MM.1S (cell line): ENCODE data around the gene FOXG1.

Experiments
- DNase-seq: peaks from one replicate; pipeline ENCODE4 v3.0.0-alpha.2; 2015
- H2AFZ ChIP-seq: fragments of 300-600 bp; sonication (generic); 2 replicates; pipeline ENCODE4 v1.6.0; 2016; ENCODE audit warnings: antibody characterized with exemption, low read length
- H3F3A ChIP-seq: fragments of 300-600 bp; sonication (generic); 2 replicates; pipeline ENCODE4 v1.6.1; 2016; ENCODE audit warnings: mild to moderate bottlenecking, antibody characterized with exemption, low read length, moderate library complexity, mixed read lengths; ENCODE audit not compliant: insufficient read depth
- H3K27ac ChIP-seq: fragments of 300-600 bp; sonication (generic); 2 replicates; pipeline ENCODE4 v1.5.1; 2016; ENCODE audit warnings: mild to moderate bottlenecking, low read length
- H3K27me3 ChIP-seq: fragments of 300-600 bp; sonication (generic); replicated peaks from 2 replicates; pipeline ENCODE4 v1.6.0; 2016; ENCODE audit warnings: low read length; ENCODE audit not compliant: insufficient read depth
- H3K36me3 ChIP-seq: fragments of 300-600 bp; sonication (generic); replicated peaks from 2 replicates; pipeline ENCODE4 v1.6.1; 2016; ENCODE audit warnings: mild to moderate bottlenecking, low read length, mixed read lengths; ENCODE audit not compliant: insufficient read depth
- H3K4me1 ChIP-seq: fragments of 300-600 bp; sonication (generic); 2 replicates; pipeline ENCODE4 v1.6.1; 2016; ENCODE audit warnings: low read length, mixed read lengths
- H3K4me2 ChIP-seq: fragments of 300-600 bp; sonication (generic); 2 replicates; pipeline ENCODE4 v1.6.0; 2016; ENCODE audit warnings: low read depth, low read length
- H3K4me3 ChIP-seq: fragments of 300-600 bp; sonication (generic); 2 replicates; pipeline ENCODE4 v1.5.1; 2016; ENCODE audit warnings: low read length, mixed read lengths
- H3K79me2 ChIP-seq: fragments of 300-600 bp; sonication (generic); 2 replicates; pipeline ENCODE4 v1.6.1; 2016; ENCODE audit warnings: mixed run types, low read length, mixed read lengths
- H3K9ac ChIP-seq: fragments of 300-600 bp; sonication (generic); 2 replicates; pipeline ENCODE4 v1.6.1; 2016; ENCODE audit warnings: low read length, mixed read lengths
- H3K9me2 ChIP-seq: fragments of 300-600 bp; sonication (generic); replicated peaks from 2 replicates; pipeline ENCODE4 v1.6.1; 2016; ENCODE audit warnings: mild to moderate bottlenecking, low read length, mixed read lengths; ENCODE audit not compliant: insufficient read depth
- H3K9me3 ChIP-seq: fragments of 300-600 bp; sonication (generic); replicated peaks from 2 replicates; pipeline ENCODE4 v1.6.1; 2016; ENCODE audit warnings: mild to moderate bottlenecking, low read length, mixed read lengths; ENCODE audit not compliant: insufficient read depth
- H4K20me1 ChIP-seq: fragments of 300-600 bp; sonication (generic); 2 replicates; pipeline ENCODE4 v1.6.1; 2016; ENCODE audit warnings: mild to moderate bottlenecking, low read length, moderate library complexity, mixed read lengths; ENCODE audit not compliant: insufficient read depth
- EZH2 ChIP-seq: fragments of 300-600 bp; sonication (generic); optimal IDR thresholded peaks from 2 replicates; pipeline ENCODE3; 2017; ENCODE audit warnings: low read depth, mild to moderate bottlenecking, antibody characterized with exemption, low read length, mixed read lengths
- EZH2phosphoT487 ChIP-seq: fragments of 300-600 bp; sonication (generic); IDR thresholded peaks from 2 replicates; pipeline ENCODE4 v1.6.1; 2018; ENCODE audit warnings: antibody characterized with exemption, low read length
- TF ChIP-seq, protein P1 (sequence below): fragments of 300-600 bp; sonication (generic); IDR thresholded peaks from 2 replicates; pipeline ENCODE4 v1.5.1; 2016; ENCODE audit warnings: antibody characterized with exemption, low read length, mixed read lengths

The FOXG1 gene

GRCh38 chr14:28783664-28784063 is 17.1 kb downstream of the FOXG1 start:
- H3K9me3 ChIP-seq: no peaks in the 10 kb centered on the region
- H2AFZ ChIP-seq: no peak overlapping the region
- H3K27ac ChIP-seq: no peak overlapping the region
- DNase-seq: no peak
- no peaks in the 10 kb centered on the region for H3K36me3 ChIP-seq
- H3K27me3 ChIP-seq: no peaks in the 10 kb centered on the region
- H3K9ac ChIP-seq: no peak overlapping the region
- no peak overlapping the region for H3K4me3 ChIP-seq
- H3K79me2 ChIP-seq: no peaks in the 10 kb centered on the region
- TF ChIP-seq EZH2phosphoT487 (no peak), EZH2 (no peak)
- TF ChIP-seq, protein P1, sequence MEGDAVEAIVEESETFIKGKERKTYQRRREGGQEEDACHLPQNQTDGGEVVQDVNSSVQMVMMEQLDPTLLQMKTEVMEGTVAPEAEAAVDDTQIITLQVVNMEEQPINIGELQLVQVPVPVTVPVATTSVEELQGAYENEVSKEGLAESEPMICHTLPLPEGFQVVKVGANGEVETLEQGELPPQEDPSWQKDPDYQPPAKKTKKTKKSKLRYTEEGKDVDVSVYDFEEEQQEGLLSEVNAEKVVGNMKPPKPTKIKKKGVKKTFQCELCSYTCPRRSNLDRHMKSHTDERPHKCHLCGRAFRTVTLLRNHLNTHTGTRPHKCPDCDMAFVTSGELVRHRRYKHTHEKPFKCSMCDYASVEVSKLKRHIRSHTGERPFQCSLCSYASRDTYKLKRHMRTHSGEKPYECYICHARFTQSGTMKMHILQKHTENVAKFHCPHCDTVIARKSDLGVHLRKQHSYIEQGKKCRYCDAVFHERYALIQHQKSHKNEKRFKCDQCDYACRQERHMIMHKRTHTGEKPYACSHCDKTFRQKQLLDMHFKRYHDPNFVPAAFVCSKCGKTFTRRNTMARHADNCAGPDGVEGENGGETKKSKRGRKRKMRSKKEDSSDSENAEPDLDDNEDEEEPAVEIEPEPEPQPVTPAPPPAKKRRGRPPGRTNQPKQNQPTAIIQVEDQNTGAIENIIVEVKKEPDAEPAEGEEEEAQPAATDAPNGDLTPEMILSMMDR: no peak
- no peaks in the 10 kb centered on the region for H3K4me1 ChIP-seq
- no peaks in the 10 kb centered on the region for H4K20me1 ChIP-seq
- no peaks in the 10 kb centered on the region for H3F3A ChIP-seq
- H3K4me2 ChIP-seq: no peak overlapping the region
- H3K9me2 ChIP-seq: no peaks in the 10 kb centered on the region

GRCh38 chr14:28784096-28785048 is 17.8 kb downstream of the FOXG1 start:
- H3K9me2 ChIP-seq: no peaks in the 10 kb centered on the region
- H3K4me3 ChIP-seq: no peak overlapping the region
- no peak overlapping the region for H2AFZ ChIP-seq
- no peaks in the 10 kb centered on the region for H3K9me3 ChIP-seq
- TF ChIP-seq EZH2phosphoT487 (no peak), EZH2 (no peak)
- TF ChIP-seq, protein P1: no peak
- H3K4me1 ChIP-seq: no peaks in the 10 kb centered on the region
- no peak overlapping the region for H3K9ac ChIP-seq
- H3F3A ChIP-seq: no peaks in the 10 kb centered on the region
- H3K36me3 ChIP-seq: no peaks in the 10 kb centered on the region
- H3K27me3 ChIP-seq: no peaks in the 10 kb centered on the region
- H3K27ac ChIP-seq: no peak overlapping the region
- H3K4me2 ChIP-seq: no peak overlapping the region
- H3K79me2 ChIP-seq: no peaks in the 10 kb centered on the region
- no peak for DNase-seq
- H4K20me1 ChIP-seq: no peaks in the 10 kb centered on the region

- no peak for DNase-seq
- H3K4me2 ChIP-seq: no peak overlapping the region
- H3K27ac ChIP-seq: no peak overlapping the region
- H3K27me3 ChIP-seq: no peaks in the 10 kb centered on the region
- TF ChIP-seq EZH2 (no peak), EZH2phosphoT487 (no peak)
- TF ChIP-seq, protein P1: no peak
- no peaks in the 10 kb centered on the region for H4K20me1 ChIP-seq
- no peak overlapping the region for H3K4me3 ChIP-seq
- no peak overlapping the region for H3K9ac ChIP-seq
- no peak overlapping the region for H2AFZ ChIP-seq
- no peaks in the 10 kb centered on the region for H3K9me2 ChIP-seq
- no peaks in the 10 kb centered on the region for H3K4me1 ChIP-seq
- H3F3A ChIP-seq: no peaks in the 10 kb centered on the region
- no peaks in the 10 kb centered on the region for H3K79me2 ChIP-seq
- H3K36me3 ChIP-seq: no peaks in the 10 kb centered on the region
- no peaks in the 10 kb centered on the region for H3K9me3 ChIP-seq
Observed at GRCh38 chr14:28785096-28785952, 18.7 kb downstream of the FOXG1 start.
